Stimulated activated CD4-positive, alpha-beta T cell treated with anti-CD3 and anti-CD28 coated beads, Interleukin-12 subunit alpha, Interleukin-12 subunit beta, amount 100 ng/mL, for 24 hours (primary cell): ENCODE data around the gene GNAI2.
"Not testable (repeated sequence)": the region's sequence is repeated elsewhere in the genome, so short reads cannot be mapped to it uniquely, and the experiment has no call there.

Experiments
- DNase-seq, 2 experiments: peaks; one replicate each; pipeline ENCODE4 v3.0.0-alpha.2; 2020; ENCODE audit warnings: low read depth in 2 of 2

Gene GNAI2

DNA sequence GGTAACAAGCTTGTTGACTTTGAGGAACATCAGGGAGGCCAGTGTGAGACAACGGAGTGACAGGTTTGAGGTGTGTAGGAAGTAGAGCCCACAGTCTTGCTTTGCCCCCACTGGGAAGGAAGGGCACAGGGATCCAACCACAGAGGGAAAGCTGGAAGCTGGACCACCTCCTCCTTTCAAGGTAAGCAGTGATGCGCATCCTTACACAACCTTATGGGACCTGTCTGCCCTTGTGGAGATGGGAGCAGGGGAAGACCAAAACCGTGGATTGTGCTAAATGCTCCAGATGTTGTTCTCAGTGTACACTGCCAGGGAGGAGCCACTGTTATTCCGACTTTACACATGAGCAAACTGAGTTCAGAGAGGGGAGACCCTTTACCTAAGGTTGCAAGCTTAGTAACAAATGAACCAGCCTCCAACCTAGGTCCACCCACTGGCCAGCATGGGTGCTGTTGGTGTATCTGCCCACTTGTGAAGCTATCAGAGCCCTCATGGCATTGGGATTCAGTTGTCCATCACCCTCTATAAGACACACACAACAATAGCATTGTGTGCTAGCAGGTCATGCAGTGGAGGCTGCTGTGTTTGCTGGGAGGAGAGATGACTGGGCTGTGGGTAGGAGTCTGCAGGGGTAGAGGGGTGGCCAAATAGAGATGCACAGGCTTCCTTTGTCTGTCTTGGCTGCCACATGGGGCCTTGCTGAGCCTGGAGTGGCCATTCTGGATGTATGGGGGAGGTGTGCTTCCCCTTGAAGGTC lies 42.3 kb downstream of the GNAI2 start:
- DNase-seq: no peak

DNA sequence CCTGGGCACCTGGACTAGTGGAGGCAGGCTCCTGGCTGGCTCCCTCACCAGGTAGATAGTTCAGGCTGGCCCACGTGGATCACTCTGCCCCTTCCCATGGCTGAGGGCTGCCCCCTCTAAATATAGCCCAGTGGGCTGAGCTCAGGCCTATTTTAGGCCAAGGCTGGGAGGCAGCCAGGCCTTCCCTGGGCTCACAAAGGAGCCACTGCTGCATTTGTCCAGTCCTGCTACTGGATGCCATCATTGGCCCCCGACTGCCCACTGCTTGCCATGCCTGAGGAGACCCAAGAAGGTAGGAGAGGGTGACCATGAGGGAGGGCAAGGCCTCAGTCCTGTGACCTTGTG lies 42.8 kb downstream of the GNAI2 start, which contains the start of gene LSMEM2:
TSS of gene LSMEM2 (plus strand) at position 208 of the 345 bp plus-strand sequence. CDS start at position 235, 27 bp downstream.
- no peak for DNase-seq

DNA sequence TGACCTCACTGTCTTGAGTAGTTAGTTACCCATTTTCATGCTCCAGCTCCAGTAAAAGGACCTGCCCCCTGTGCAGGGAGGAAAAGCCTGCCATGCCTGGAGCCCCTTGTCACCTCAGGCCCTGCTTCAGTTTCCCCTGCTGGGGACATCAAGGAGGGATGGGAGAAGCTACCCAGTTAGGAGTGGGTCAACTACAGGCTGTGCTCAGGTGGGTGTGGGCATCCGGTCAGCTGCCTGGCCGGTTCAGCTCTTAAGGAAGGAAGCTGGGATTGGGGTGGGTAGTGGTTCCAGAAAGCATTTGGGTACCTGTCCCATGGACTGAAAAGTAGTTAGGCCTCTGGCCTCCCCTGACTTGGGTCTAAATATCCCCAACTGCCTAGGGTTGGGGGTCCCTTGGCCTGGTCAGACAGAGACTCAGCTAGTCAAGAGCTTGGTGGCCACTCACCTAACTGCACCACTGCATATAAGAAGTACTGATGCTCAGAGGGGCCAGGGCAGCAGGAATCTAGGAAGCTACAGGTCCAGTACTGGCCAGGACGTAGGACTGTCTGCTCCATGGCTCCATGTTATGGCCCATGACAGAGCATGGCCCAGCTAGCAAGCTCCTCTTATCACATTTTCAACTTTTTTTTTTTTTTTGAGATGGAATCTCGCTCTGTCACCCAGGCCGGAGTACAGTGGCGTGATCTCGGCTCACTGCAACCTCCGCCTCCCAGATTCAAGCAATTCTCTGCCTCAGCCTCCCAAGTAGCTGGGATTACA lies 43.4 kb downstream of the GNAI2 start:
- DNase-seq: no peak

- DNase-seq: not testable (repeated sequence)
Measured at GRCh38 chr3:50284121-50284520, 48.1 kb downstream of the GNAI2 start.

- no peak for DNase-seq
Measured at GRCh38 chr3:50286322-50287227, 50.6 kb downstream of the GNAI2 start.

GRCh38 chr3:50287262-50287661 lies 51.3 kb downstream of the GNAI2 start:
- DNase-seq: no peak

DNA sequence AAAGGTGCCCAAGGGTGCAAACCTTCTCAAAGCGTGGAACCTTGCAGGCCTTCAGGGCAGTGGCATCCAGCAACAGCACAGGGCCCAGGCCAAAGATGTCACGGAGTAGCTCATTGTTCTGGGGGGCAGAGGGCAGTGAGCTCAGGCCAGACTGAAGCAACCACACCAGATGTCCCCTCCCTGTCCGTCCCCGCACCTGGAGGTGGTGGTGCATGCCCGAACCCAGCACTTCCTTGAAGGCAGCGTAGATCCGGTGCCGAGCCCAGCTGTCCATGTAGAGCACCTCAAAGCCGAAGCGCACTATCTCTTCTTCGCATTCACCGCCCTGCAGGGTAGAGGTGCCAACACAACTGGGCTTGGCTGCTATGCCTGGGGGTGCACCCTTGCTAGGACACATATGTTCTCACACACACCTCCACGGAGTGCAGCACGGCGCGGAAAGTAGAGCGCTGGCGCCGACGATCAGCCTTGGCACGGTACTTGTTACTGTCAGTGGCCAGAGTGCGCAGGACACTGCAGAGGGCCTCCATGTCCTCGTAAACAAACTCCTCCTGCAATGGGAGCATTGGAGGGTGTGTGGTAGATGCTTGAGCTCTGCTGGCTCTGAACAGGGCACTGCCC lies 52.5 kb downstream of the GNAI2 start:
- no peak for DNase-seq

- no peak for DNase-seq
Measured at GRCh38 chr3:50289130-50289529, 53.1 kb downstream of the GNAI2 start.

- no peak for DNase-seq
Measured at GRCh38 chr3:50290161-50290641, 54.2 kb downstream of the GNAI2 start.

- peak; percentile 92 to 93 for DNase-seq
Measured at GRCh38 chr3:50292159-50293078, 56.4 kb downstream of the GNAI2 start, which contains the start of gene IFRD2. Gene IFRD2 (minus strand): TSS chr3:50292429. CDS start chr3:50292274, 155 bp downstream.

- no peak for DNase-seq
Measured at GRCh38 chr3:50293079-50293801, 57.2 kb downstream of the GNAI2 start.

GRCh38 chr3:50294089-50294488 lies 58.1 kb downstream of the GNAI2 start:
- DNase-seq: no peak

DNA sequence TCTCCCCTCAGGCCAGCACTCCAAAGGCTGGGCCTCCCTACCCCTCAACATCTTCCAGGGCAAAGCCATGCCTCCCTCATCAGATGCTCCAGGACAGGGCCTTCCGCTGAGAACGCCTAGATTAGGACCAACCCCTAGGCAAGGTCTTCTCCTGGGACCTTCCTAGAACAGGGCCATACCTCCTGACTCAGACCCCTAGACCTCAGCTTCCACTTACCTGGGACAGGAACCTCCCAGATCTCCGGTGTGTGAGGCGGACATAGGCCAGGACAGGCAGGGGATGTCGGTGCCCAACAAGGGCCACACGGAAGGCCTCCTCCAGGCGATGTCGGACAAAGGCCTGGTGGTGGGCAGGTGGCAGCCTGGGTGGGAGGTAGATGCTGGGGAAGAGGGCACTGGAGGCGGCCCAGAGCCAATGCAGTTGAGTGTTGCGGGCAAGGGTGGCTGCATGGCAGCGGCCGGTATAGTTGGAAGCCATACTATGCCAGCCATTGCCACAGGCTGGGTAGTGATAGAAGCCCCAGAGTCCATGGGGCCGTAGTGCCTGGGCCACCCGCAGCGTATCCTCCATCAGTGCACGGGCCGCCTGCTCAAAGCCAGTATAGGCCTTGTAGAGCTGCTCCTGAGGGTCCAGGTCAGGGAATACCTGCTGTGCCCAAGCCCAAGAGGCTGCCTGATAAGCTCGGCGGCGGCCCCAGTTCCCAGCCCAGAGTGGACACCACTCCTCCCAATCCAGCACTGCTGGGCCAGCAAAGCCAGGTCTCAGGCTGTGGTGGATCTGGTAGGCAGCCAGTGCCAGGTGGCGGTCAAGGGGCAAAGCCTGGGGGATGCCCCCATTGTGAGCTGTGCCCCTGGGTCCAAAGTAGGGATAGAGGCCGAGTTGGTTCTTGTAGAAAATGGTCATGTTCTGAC lies 58.7 kb downstream of the GNAI2 start:
- no peak for DNase-seq

DNA sequence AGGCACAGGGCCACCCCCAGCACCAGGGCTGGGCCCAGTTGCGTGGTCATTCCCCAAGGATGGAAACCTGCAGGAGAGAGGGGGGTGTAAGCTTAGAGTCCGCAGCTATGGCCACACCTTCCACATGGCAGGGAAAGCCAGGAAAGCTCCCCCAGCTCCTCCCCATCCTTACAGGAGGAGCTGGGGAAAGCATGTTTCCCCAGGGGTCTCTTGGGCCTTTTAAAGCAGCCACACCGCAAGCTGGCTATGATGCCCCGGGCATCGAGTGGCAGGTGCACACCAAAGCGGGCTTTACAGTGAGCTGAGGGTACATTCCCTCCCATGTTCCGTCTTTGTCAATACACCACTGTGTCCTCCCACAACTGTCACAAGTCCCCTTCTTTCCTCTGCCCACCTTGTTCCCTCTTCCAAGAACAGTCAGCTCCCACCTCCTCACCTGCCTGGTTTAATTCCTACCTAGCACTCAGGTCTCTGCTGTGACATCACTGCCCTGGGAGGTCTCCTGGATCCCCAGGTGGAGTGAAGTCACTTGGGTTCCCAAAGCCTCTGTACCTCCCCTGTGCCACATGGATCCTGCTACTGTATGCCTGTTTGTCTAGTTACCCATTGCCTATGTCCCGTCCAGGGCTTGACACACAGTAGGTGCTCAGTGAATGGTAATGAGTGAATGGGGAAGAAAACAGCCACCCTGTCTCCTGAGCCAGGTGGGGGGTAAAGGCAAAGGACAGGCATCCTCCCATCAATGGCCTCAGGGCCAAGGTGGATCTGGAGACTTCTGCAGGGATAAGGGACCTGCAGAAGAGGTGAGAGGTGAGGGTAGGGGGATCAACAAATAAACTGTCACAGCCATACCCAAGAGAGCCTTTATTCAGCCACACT lies 59.8 kb downstream of the GNAI2 start:
- DNase-seq: no peak

DNA sequence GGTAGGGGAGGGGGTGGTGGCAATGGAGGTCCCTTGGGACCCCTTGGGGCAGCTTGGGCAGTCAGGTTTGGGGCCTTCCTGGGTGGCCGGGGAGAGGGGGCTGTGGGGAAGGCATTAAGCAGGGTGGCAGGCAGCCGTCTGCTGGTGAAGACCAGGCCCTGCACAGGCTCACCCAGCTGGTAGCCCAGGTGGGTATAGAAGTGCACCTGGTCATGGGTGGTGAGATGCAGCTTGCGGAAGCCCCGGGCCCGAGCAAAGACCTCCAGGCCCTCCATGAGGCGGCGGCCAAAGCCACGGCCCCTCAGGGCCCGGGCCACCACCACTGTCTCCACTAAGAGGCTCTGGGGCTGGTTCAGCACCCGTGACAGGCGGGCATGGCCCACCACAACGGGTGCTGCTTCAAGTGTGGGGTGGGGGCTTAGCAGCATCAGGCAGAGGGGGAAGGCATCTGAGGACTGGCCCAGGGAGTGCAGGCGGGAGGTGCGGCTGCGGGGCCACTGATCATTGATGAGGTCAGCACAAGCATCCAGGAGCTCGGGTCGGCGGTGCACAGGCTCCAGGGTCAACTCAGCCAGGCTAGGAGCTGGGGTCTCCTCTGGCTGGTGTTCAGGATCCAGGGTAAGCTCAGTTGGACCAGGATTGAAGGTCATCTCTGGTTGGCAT lies 60.8 kb downstream of the GNAI2 start:
- DNase-seq: no peak

- DNase-seq: no peak
Measured at GRCh38 chr3:50297384-50297775, 61.4 kb downstream of the GNAI2 start.
